CD4-positive, alpha-beta T cell treated with Interleukin-4 for 4 hours (primary cell): Measurements from ENCODE around the gene PRKCZ.

ENCODE experiments used
- DNase-seq: peaks from one replicate; pipeline ENCODE4 v3.0.0-alpha.2; 2020

The PRKCZ gene

DNA sequence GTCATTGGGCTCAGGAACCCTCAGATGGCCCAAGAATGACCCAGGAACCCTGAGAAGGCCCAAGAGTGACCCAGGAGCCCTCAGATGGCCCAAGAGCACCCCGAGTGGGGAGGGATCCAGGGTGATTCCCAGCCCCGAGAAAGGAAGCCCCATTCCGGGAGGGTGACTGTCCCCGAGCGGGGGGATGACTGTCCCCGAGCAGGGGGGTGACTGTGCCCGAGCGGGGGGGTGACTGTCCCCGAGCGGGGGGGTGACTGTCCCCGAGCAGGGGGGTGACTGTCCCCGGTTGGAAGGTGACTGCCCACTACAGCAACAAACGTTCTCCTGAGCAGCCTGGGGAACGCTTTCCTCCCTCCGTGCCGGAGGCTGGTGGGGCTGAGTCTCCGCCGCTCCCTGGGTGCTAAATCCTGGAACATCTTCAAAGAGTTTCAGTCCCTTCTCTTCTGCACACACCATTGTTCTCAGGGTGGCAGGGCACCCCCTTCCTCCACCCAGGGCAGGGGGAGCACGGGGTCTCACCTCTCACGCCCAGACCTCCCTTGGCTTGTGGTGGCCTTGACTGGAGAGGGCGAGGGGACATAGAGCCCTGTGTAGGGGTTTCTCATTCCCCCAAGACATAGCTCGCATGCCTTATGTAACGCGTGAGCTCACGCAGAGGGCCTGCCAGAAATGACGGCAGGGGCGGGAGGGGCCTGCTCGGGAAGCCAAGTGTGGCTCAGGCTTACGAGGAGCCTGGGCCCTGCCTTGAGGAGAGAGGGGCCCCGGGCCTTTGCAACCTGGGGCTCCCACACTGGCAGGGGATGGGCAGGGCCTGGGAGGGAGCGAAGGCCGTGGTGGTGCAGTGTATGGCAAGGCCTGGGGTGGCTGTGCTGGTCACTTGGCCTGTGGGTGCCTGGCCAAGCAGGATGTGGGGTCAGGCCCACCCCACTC lies 163.6 kb downstream of the PRKCZ start:
- no peak for DNase-seq

DNA sequence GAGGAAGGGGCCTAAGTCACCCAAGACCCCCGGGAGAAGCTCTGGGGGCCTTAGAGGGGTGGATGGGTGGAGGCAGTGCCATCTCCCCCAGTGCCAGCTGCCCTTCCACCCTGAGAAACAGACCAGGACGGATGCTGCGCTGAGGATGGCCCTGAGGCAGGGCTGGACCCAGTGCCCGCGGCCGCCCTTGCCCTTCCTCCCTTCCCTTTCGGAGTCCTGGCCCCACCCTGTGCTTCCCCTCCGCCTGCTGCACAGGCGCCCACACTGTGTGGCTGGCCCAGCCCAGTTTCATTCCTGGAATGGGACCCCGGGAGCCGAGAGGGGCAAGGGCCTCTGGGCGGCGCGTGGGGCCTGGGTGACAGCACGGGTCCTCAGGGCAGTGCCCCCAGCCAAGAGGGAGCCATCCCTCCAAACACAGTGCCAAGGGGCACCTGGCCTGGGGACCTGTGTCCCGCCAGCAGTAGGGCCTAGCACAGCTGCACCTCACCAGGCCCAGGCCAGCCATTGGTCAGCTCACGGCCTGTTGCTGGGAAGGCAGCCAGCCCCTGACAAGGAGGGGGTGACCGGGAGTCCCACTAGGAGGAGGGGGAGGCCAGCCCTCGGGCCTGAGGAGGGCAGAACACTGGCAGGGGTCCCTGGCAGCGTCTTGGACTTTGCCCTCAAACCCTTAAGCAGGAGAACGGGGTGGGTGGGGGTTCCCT lies 164.5 kb downstream of the PRKCZ start:
- no peak for DNase-seq

DNA sequence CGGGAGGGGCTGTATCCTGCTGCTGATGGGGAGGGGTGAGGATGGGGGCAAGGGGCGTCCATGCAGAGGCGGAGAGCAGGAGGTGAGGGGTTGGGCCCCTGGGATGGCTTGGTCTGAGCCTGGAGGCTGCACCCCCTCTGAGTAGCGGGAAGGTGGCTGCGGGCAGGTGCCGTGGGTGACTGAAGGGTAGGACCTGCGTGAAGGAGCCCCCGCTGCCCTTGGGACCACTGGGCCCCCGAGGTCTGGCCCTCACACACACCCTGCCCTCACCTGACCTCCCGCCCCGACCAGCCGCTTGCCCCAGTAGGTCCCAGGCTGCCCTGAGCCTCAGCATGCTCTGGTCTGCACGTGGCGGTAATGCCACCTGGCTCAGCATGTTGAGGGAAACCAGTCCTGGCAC lies 165.1 kb downstream of the PRKCZ start:
- no peak for DNase-seq

DNA sequence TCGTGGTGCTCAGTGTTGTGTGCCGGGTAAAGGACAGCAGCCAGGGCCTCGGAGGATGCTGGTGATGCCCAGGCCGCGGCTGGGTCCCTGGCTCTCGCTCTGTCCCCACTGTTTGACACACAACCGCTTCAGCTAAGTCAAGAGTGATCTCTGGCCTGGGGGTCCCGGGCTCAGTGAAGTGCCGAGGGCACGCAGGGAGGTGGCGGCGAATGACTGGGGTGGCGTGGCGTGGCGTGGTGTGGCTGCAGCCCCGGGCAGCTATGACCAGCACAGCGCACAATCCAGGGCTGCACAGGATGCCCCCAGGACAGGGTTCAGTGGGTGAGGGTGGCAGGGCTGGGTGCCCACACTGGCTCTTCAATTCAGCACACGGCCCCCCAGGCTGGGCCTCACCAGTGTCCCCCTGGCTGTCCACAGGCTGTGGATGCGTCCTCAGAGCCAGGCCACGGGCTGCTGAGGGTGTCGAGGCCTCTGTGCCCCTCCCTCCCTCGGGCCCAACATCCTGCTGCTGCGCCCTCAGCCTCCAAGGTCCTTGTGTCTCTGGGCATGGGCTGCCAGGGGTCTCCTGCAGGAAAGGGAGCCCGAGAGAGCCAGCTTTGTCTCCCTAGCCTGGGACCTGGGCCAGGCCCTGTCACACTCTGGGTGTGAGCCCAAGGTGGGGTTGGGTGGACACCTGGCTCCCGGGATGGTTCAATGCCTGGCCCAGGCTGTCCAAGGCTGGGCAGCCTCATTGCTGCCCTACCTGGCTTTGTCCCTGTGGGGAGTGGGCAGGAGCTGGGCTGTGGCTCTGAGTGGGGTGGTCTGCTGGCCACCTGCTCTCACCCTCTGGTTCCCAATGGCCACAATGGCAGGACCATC lies 165.9 kb downstream of the PRKCZ start:
- no peak for DNase-seq

GRCh38 chr1:2216767-2217058 lies 166.5 kb downstream of the PRKCZ start:
- no peak for DNase-seq

GRCh38 chr1:2221271-2221670 lies 171.1 kb downstream of the PRKCZ start:
- DNase-seq, result no peak

DNA sequence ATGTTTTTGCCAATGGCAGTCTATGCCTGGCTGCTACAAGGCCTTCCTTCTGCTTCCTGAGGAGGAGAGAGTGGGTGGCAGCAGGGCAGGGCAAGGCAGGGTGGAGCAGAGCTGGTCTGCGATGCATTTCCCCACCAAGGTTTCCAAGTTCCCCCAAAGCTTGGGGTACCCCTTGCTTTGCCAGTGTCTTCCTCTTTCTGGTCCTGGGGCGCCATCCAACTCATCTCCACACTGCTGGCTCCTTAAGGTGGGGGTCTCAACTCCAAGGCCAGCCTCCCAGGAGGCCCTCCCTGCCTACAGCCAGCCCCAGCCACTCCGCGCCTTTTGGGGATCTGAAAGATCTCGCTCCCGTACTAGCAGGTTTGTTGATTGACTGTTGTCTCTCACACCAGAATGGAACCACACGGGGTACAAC lies 174.0 kb downstream of the PRKCZ start:
- DNase-seq, result no peak

DNA sequence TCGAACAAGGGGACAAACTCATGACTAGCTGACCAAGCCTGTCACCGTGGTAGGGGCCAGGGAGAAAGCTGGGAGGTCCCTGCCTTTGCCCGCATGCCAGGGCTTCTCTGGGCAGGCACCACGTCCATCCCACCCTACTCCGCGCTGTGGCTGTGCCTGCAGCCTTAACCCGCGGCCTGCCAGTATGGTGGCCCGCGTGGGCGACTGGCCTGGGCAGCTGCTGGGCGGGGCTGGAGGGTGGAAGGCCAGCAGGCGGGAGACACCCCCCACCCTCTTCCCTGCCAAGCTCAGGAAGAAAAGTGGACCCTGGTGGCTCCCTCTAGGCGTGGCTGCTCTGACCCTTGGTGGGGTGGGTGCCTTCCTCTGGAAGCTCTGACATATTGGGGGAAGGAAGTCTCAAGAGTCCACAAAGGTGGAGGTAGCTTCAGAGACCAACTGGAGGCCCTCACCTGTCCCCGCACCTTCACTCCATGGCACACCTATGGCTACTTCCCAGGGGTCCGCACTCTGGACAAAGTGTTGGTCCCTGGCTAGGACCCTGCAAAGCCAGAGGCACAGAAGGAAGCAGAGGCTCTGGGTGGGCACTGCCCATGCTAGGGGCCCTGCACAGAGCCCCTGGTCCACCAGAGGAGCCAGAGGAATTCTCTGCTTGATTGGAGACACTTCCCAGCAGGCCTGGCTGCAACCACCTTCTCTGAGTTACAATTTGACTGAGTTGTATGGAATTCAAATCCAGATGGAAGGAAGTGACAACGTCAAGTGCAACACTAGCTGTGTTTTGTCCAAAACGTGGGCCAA lies 174.6 kb downstream of the PRKCZ start:
- no peak for DNase-seq

GRCh38 chr1:2226525-2227345 lies 176.5 kb downstream of the PRKCZ start:
- no peak for DNase-seq

- peak; percentile 94 for DNase-seq
Measured at GRCh38 chr1:2227346-2228156, 177.3 kb downstream of the PRKCZ start.

GRCh38 chr1:2228157-2228594 lies 178.0 kb downstream of the PRKCZ start, which contains the start of gene SKI:
TSS of gene SKI (plus strand) at chr1:2228319. CDS start at chr1:2228767, 448 bp downstream.
- DNase-seq, result no peak

DNA sequence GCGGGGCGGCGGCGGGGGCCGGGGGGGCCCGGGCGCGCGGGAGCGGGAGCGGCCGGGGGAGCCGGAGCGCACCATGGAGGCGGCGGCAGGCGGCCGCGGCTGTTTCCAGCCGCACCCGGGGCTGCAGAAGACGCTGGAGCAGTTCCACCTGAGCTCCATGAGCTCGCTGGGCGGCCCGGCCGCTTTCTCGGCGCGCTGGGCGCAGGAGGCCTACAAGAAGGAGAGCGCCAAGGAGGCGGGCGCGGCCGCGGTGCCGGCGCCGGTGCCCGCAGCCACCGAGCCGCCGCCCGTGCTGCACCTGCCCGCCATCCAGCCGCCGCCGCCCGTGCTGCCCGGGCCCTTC lies 178.5 kb downstream of the PRKCZ start:
- no peak for DNase-seq

- peak; percentile 57 for DNase-seq
Measured at GRCh38 chr1:2229037-2229864, 179.0 kb downstream of the PRKCZ start.

- DNase-seq, result no peak
Measured at GRCh38 chr1:2229911-2230731, 179.9 kb downstream of the PRKCZ start.

DNA sequence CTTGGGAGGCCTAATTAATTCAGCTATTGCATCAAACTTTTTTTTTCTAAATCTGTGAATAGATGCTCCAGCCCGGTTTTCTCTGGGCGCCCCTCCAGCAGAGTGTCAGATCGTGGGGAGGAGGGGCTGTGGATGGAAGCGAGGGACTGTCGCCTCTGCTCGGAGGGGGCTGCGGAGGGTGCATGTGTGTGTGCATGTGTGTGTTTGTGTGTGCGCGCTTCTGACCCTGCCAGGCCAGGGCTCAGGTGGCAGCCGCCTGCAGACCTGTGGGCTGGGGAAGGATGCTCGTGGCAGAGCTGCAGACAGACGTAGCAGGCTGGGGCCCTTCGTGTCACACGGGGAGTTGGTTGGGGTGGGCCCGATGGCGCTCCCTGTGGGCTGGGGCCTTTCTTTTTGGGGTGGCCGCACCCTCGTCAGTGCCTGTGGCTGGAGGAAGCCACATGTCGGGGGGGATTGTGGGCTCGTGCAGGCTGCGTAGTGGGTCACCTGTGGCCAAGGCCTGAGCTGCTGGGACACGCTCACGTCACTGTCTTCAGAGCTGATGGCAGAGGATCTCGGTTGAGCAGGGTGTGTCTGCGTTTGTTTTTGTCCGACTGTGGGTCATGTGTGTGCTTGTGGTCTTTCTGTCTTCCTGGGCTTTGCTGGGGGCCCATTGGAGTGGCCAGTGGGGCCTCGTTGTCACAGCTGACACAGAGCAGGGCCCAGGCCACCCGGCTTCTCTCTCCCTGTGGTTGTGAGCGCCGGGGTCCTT lies 180.7 kb downstream of the PRKCZ start:
- DNase-seq, result peak; percentile 59

DNA sequence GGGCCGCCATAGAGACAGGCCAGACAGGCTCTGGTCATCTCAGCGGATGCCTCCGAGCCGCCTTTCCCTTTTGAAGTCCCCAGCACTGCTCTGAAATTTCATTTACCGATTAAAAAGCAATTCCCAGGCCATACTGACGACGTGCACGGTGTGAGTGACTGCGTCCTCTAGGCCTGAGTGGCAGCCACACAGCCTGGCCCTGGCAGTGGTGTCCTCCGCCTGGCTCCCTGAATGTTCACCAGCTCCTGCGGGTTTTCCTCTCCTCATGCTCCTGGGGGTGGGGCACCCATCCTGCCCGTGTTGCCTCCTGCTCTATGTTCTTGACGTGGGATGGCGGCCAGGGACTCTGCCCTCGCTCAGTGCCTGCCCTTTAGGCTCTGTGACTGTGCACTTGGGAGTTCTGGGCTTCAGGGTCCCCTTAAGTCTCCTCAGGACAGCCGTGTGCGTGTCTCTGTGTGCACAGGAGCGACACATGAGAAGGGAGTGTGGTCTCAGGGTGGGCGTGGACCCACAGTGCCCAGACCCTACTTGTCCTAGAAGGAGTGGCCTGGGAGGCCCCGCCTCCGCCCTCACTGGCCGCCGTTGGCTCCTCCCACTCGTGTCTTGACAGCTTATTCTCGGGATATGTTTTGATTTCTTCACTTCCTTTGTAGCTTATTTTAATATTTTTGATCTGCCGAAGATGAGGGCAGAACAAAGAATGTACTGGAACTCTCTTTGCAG lies 181.5 kb downstream of the PRKCZ start:
- peak; percentile 82 for DNase-seq

- DNase-seq, result no peak
Measured at GRCh38 chr1:2232255-2232915, 182.2 kb downstream of the PRKCZ start.
